Naive thymus-derived CD4-positive, alpha-beta T cell (primary cell): Measurements from ENCODE around the gene RILPL1. TPM values are rescaled to one million over a fixed set of nuclear protein-coding genes. Genes with fewer than 3 reads are reported as not detected.

ENCODE experiments used
- ATAC-seq: fragments of 150-1000 bp; cut with Tn5 transposase; 2 replicates; pipeline ENCODE4 v1.10.0; 2021; ENCODE audit warnings: mild to moderate bottlenecking, moderate library complexity
- CTCF ChIA-PET: fragments of 350-600 bp; sonication (Branson Sonifier 250); formaldehyde crosslinking; loops from one replicate; lab custom pipeline; 2021; ENCODE audit warnings: antibody characterized with exemption; lab: Charles Lee
- POLR2A ChIA-PET: fragments of 350-600 bp; sonication (Branson Sonifier 250); formaldehyde crosslinking; loops from one replicate; lab custom pipeline; 2021; ENCODE audit warnings: antibody characterized with exemption, inconsistent platforms; lab: Charles Lee
- DNase-seq, 9 donors: peaks; one replicate each; pipeline versions ENCODE4 v3.0.0 to v3.0.0-alpha.2; 2020 to 2022; ENCODE audit warnings: mixed read lengths in 1 of 9
- H3K27ac ChIP-seq: one replicate; pipeline ENCODE4 v1.7.0; 2013; ENCODE audit warnings: mild to moderate bottlenecking, low read depth, low read length, moderate library complexity
- H3K27me3 ChIP-seq, 2 donors: one replicate each; pipeline ENCODE4 v1.7.0; 2013; ENCODE audit warnings: low read length in 2 of 2, mild to moderate bottlenecking in 2 of 2, moderate library complexity in 2 of 2; ENCODE audit not compliant: control insufficient read depth in 2 of 2, insufficient read depth in 2 of 2
- H3K36me3 ChIP-seq, 3 experiments: 1 replicate in 2 of 3; 2 replicates in 1 of 3; pipeline ENCODE4 v1.7.0; 2013; ENCODE audit warnings: low read length in 3 of 3, mild to moderate bottlenecking in 3 of 3, moderate library complexity in 1 of 3; ENCODE audit not compliant: insufficient read depth in 3 of 3, control insufficient read depth in 2 of 3
- H3K4me1 ChIP-seq, 2 donors: one replicate each; pipeline ENCODE4 v1.7.0; 2013; ENCODE audit warnings: low read length in 2 of 2, mild to moderate bottlenecking in 2 of 2, moderate library complexity in 1 of 2; ENCODE audit not compliant: control insufficient read depth in 2 of 2, insufficient read depth in 2 of 2
- H3K4me3 ChIP-seq: 2 replicates; pipeline ENCODE4 v1.7.0; 2013; ENCODE audit warnings: mild to moderate bottlenecking, low read length
- H3K9me3 ChIP-seq, 3 experiments: 1 replicate in 2 of 3; 2 replicates in 1 of 3; pipeline ENCODE4 v1.7.0; 2013; ENCODE audit warnings: low read length in 3 of 3; ENCODE audit not compliant: control insufficient read depth in 2 of 3
- H3K27ac Mint-ChIP-seq, 9 donors: one replicate each; pipeline ENCODE4 v1.8.0; 2020 to 2022; ENCODE audit warnings: mixed read lengths in 9 of 9, mild to moderate bottlenecking in 8 of 9, moderate library complexity in 5 of 9, inconsistent platforms in 2 of 9
- H3K27me3 Mint-ChIP-seq, 5 donors: one replicate each; pipeline ENCODE4 v1.8.0; 2021 to 2022; ENCODE audit warnings: mixed read lengths in 5 of 5, mild to moderate bottlenecking in 1 of 5
- H3K36me3 Mint-ChIP-seq, 5 donors: one replicate each; pipeline ENCODE4 v1.8.0; 2020 to 2022; ENCODE audit warnings: mixed read lengths in 5 of 5, mild to moderate bottlenecking in 3 of 5, inconsistent platforms in 1 of 5
- H3K4me1 Mint-ChIP-seq, 7 donors: one replicate each; pipeline ENCODE4 v1.8.0; 2020 to 2022; ENCODE audit warnings: mixed read lengths in 7 of 7, mild to moderate bottlenecking in 3 of 7, inconsistent platforms in 1 of 7
- H3K4me3 Mint-ChIP-seq, 10 donors: one replicate each; pipeline ENCODE4 v1.8.0; 2020 to 2022; ENCODE audit warnings: mild to moderate bottlenecking in 10 of 10, mixed read lengths in 10 of 10, moderate library complexity in 6 of 10, inconsistent platforms in 2 of 10
- H3K9me3 Mint-ChIP-seq, 11 donors: one replicate each; pipeline ENCODE4 v1.8.0; 2020 to 2022; ENCODE audit warnings: mixed read lengths in 11 of 11, mild to moderate bottlenecking in 4 of 11, inconsistent platforms in 1 of 11, moderate library complexity in 1 of 11
- intact Hi-C, 2 donors: fragments of 100-400 bp; cut with micrococcal nuclease; formaldehyde crosslinking; loops; one replicate each; pipeline ENCODE4 v1.15.1; 2023
- polyA plus RNA-seq, 2 donors: library from polyadenylated mRNA; unstranded; fragments of 300-500 nt; fragmentation: Illumina TruSeq; gene quantifications; one replicate each; pipeline ENCODE4 v1.2.3, GENCODE V29; 2021
- total RNA-seq, 6 experiments: library from RNA in 5 of 6; stranded (reverse) in 5 of 6; gene quantifications; 1 replicate in 5 of 6; 2 replicates in 1 of 6; pipeline ENCODE4 v1.2.3 and lab custom pipeline; 2021 to 2026

Gene RILPL1
- total and polyA plus RNA-seq, 7 experiments from 2014 or later: 0.29 to 9.2 (median 3.6) TPM; not detected in 1

GRCh38 chr12:123526542-123527080 is 6.9 kb downstream of the RILPL1 start:
- Mint-ChIP-seq H3K27ac (no peak overlapping the region), H3K4me3 (no peak overlapping the region), H3K9me3 (no peaks in the 10 kb centered on the region), H3K4me1 (peaks cover 0 to 7% (median 4%) of the 10 kb centered on the region in 7 donors), H3K27me3 (peaks cover 0 to 2% (median 0%) of the 10 kb centered on the region in 5 donors), H3K36me3 (peaks cover 0 to 14% (median 0%) of the 10 kb centered on the region in 5 donors)
- ChIA-PET POLR2A (no interaction called here), CTCF (no interaction called here)
- H3K4me3 ChIP-seq: no peak overlapping the region
- ATAC-seq (no peak), DNase-seq (no peak)
- H3K4me1 ChIP-seq: peaks cover 0 to under 1% of the 10 kb centered on the region in 2 donors
- no peak overlapping the region for H3K27ac ChIP-seq
- H3K9me3 ChIP-seq: no peaks in the 10 kb centered on the region
- intact Hi-C loops: no loop called here
- no peaks in the 10 kb centered on the region for H3K36me3 ChIP-seq
- H3K27me3 ChIP-seq: no peaks in the 10 kb centered on the region

- Mint-ChIP-seq H3K27ac (peak overlapping the region in 1 of 9 donors; percentile 32), H3K36me3 (peaks cover 0 to 21% (median 0%) of the 10 kb centered on the region in 5 donors), H3K4me1 (no peaks in the 10 kb centered on the region), H3K9me3 (no peaks in the 10 kb centered on the region), H3K27me3 (peaks cover 0 to 2% (median 0%) of the 10 kb centered on the region in 5 donors), H3K4me3 (no peak overlapping the region)
- DNase-seq (no peak), ATAC-seq (no peak)
- Histone ChIP-seq H3K4me3 (no peak overlapping the region), H3K27ac (no peak overlapping the region), H3K4me1 (no peaks in the 10 kb centered on the region), H3K27me3 (no peaks in the 10 kb centered on the region), H3K36me3 (peaks cover 0 to 5% (median 0%) of the 10 kb centered on the region in 3 experiments), H3K9me3 (no peaks in the 10 kb centered on the region)
- intact Hi-C loops: no loop called here
- ChIA-PET CTCF (no interaction called here), POLR2A (no interaction called here)
Measured at GRCh38 chr12:123524378-123524777, 9.1 kb downstream of the RILPL1 start.

GRCh38 chr12:123523518-123523917 is 10.0 kb downstream of the RILPL1 start:
- CTCF ChIA-PET: no interaction called here

GRCh38 chr12:123522164-123522563 is 11.4 kb downstream of the RILPL1 start:
- ATAC-seq (no peak), DNase-seq (no peak)
- intact Hi-C loops: no loop called here
- Mint-ChIP-seq H3K4me3 (no peak overlapping the region), H3K4me1 (no peaks in the 10 kb centered on the region), H3K9me3 (no peaks in the 10 kb centered on the region), H3K36me3 (peaks cover 0 to 29% (median 0%) of the 10 kb centered on the region in 5 donors), H3K27ac (no peak overlapping the region), H3K27me3 (no peaks in the 10 kb centered on the region)
- POLR2A ChIA-PET: no interaction called here
- no peaks in the 10 kb centered on the region for H3K4me1 ChIP-seq
- no peak overlapping the region for H3K4me3 ChIP-seq
- H3K36me3 ChIP-seq: peaks cover 0 to 6% (median 3%) of the 10 kb centered on the region in 3 experiments
- CTCF ChIA-PET: no interaction called here
- H3K27me3 ChIP-seq: no peaks in the 10 kb centered on the region
- H3K27ac ChIP-seq: no peak overlapping the region
- H3K9me3 ChIP-seq: no peaks in the 10 kb centered on the region

More at GRCh38 chr12:123523518-123523917, 10.0 kb downstream of the RILPL1 start:
- H3K4me1 Mint-ChIP-seq: no peaks in the 10 kb centered on the region
- POLR2A ChIA-PET: no interaction called here
- Histone ChIP-seq H3K27ac (no peak overlapping the region), H3K4me1 (no peaks in the 10 kb centered on the region), H3K36me3 (peaks cover 0 to 5% (median 0%) of the 10 kb centered on the region in 3 experiments), H3K9me3 (no peaks in the 10 kb centered on the region), H3K27me3 (no peaks in the 10 kb centered on the region), H3K4me3 (no peak overlapping the region)
- DNase-seq (no peak), ATAC-seq (no peak)
- no peak overlapping the region for H3K4me3 Mint-ChIP-seq
- no peak overlapping the region for H3K27ac Mint-ChIP-seq
- H3K9me3 Mint-ChIP-seq: no peaks in the 10 kb centered on the region
- peaks cover 0 to 2% (median 0%) of the 10 kb centered on the region in 5 donors for H3K27me3 Mint-ChIP-seq
- peaks cover 0 to 21% (median 0%) of the 10 kb centered on the region in 5 donors for H3K36me3 Mint-ChIP-seq
- intact Hi-C loops: no loop called here

- H3K27ac ChIP-seq: no peak overlapping the region
- no peaks in the 10 kb centered on the region for H3K4me1 ChIP-seq
- intact Hi-C loops: no loop called here
- H3K9me3 ChIP-seq: no peaks in the 10 kb centered on the region
- ChIA-PET CTCF (no interaction called here), POLR2A (interaction anchor here (0.6 kb wide), 1 partner anchor 61 kb away, joined by 4 read pairs; no protein-coding TSS in a partner anchor)
- ATAC-seq (no peak), DNase-seq (no peak)
- peaks cover 0 to 38% (median 2%) of the 10 kb centered on the region in 5 donors for H3K36me3 Mint-ChIP-seq
- H3K27me3 Mint-ChIP-seq: no peaks in the 10 kb centered on the region
- H3K9me3 Mint-ChIP-seq: no peaks in the 10 kb centered on the region
- H3K27me3 ChIP-seq: no peaks in the 10 kb centered on the region
- H3K4me3 ChIP-seq: no peak overlapping the region
- H3K4me3 Mint-ChIP-seq: no peak overlapping the region
- peaks cover 0 to 2% (median 0%) of the 10 kb centered on the region in 7 donors for H3K4me1 Mint-ChIP-seq
- H3K36me3 ChIP-seq: peaks cover 0 to 9% (median 3%) of the 10 kb centered on the region in 3 experiments
- peak overlapping the region in 2 of 9 donors; percentile 31 to 45 for H3K27ac Mint-ChIP-seq
Measured at GRCh38 chr12:123520567-123521474, 12.7 kb downstream of the RILPL1 start.

GRCh38 chr12:123519141-123520001 is 14.1 kb downstream of the RILPL1 start:
- H3K27me3 ChIP-seq: no peaks in the 10 kb centered on the region
- H3K9me3 ChIP-seq: no peaks in the 10 kb centered on the region
- H3K36me3 ChIP-seq: peaks cover 0 to 9% (median 3%) of the 10 kb centered on the region in 3 experiments
- intact Hi-C loops: no loop called here
- no peak for ATAC-seq
- H3K4me1 Mint-ChIP-seq: peaks cover 0 to 2% (median 0%) of the 10 kb centered on the region in 7 donors
- no peak for DNase-seq
- no peak overlapping the region for H3K27ac ChIP-seq
- H3K4me3 Mint-ChIP-seq: no peak overlapping the region
- ChIA-PET POLR2A (no interaction called here), CTCF (no interaction called here)
- H3K36me3 Mint-ChIP-seq: peaks cover 0 to 36% (median 2%) of the 10 kb centered on the region in 5 donors
- H3K4me3 ChIP-seq: no peak overlapping the region
- H3K27ac Mint-ChIP-seq: peak overlapping the region in 1 of 9 donors; percentile 4
- no peaks in the 10 kb centered on the region for H3K9me3 Mint-ChIP-seq
- H3K4me1 ChIP-seq: no peaks in the 10 kb centered on the region
- H3K27me3 Mint-ChIP-seq: no peaks in the 10 kb centered on the region
